Large intestine (tissue), 3 donors: ENCODE measurements around the gene BRAT1. TPM values are rescaled to one million over a fixed set of nuclear protein-coding genes. Genes with fewer than 3 reads are reported as not detected.

ENCODE experiments used
- DNase-seq, 2 donors: peaks; one replicate each; pipeline versions ENCODE4 v3.0.0 to v3.0.0-alpha.2; 2013
- H3K27ac ChIP-seq: one replicate; pipeline ENCODE4 v1.5.1; 2013; ENCODE audit warnings: low read length
- H3K27me3 ChIP-seq: 2 replicates; pipeline ENCODE4 v1.6.1; 2013; ENCODE audit warnings: low read length; ENCODE audit not compliant: control insufficient read depth, insufficient read depth
- H3K36me3 ChIP-seq: 2 replicates; pipeline ENCODE4 v1.6.1; 2013; ENCODE audit warnings: low read length; ENCODE audit not compliant: control insufficient read depth, insufficient read depth
- H3K4me1 ChIP-seq: one replicate; pipeline ENCODE4 v1.6.1; 2013; ENCODE audit warnings: low read length; ENCODE audit not compliant: control insufficient read depth, insufficient read depth
- H3K4me3 ChIP-seq: one replicate; pipeline ENCODE4 v1.5.1; 2013; ENCODE audit warnings: low read length
- H3K9me3 ChIP-seq: one replicate; pipeline ENCODE4 v1.6.1; 2013; ENCODE audit warnings: mild to moderate bottlenecking, low read depth, low read length, moderate library complexity; ENCODE audit not compliant: control insufficient read depth
- WGBS: methylation state at CpG from one replicate; pipeline ENCODE4 v1.1.5; 2013; ENCODE audit warnings: low lambda C conversion rate; ENCODE audit not compliant: insufficient coverage; 5-methylcytosine and 5-hydroxymethylcytosine counted together
- polyA plus RNA-seq: library from polyadenylated mRNA; unstranded; fragments of 120-200 nt; gene quantifications from one replicate; pipeline ENCODE4 v1.2.1, GENCODE V29; 2013

The BRAT1 gene
- polyA plus RNA-seq, 1 donor: 27.1 TPM

GRCh38 chr7:2508327-2509215 is 46.8 kb downstream of the BRAT1 start:
- WGBS: no CpG with 5 or more reads among the region's 43 CpGs
- Histone ChIP-seq H3K9me3 (peaks cover 8% of the 10 kb centered on the region), H3K27me3 (peaks cover 40% of the 10 kb centered on the region), H3K4me3 (no peak overlapping the region), H3K4me1 (peaks cover 20% of the 10 kb centered on the region), H3K36me3 (no peaks in the 10 kb centered on the region), H3K27ac (no peak overlapping the region)
- DNase-seq: peak in 1 of 2 donors; percentile 32

GRCh38 chr7:2507917-2508306 is 47.4 kb downstream of the BRAT1 start:
- Histone ChIP-seq H3K27ac (no peak overlapping the region), H3K36me3 (no peaks in the 10 kb centered on the region), H3K4me3 (no peak overlapping the region), H3K4me1 (peaks cover 20% of the 10 kb centered on the region), H3K27me3 (peaks cover 40% of the 10 kb centered on the region), H3K9me3 (peaks cover 8% of the 10 kb centered on the region)
- no peak for DNase-seq
- no CpG with 5 or more reads among the region's 6 CpGs for WGBS

GRCh38 chr7:2507208-2507916 is 48.0 kb downstream of the BRAT1 start:
- Histone ChIP-seq H3K36me3 (no peaks in the 10 kb centered on the region), H3K4me1 (peaks cover 20% of the 10 kb centered on the region), H3K27ac (no peak overlapping the region), H3K27me3 (peaks cover 39% of the 10 kb centered on the region), H3K9me3 (peaks cover 8% of the 10 kb centered on the region), H3K4me3 (no peak overlapping the region)
- DNase-seq: no peak
- WGBS: no CpG with 5 or more reads among the region's 26 CpGs

GRCh38 chr7:2505401-2505800 is 49.9 kb downstream of the BRAT1 start:
- no peak overlapping the region for H3K27ac ChIP-seq
- H3K27me3 ChIP-seq: peaks cover 21% of the 10 kb centered on the region
- no CpG with 5 or more reads among the region's 14 CpGs for WGBS
- no peaks in the 10 kb centered on the region for H3K36me3 ChIP-seq
- H3K9me3 ChIP-seq: peaks cover 5% of the 10 kb centered on the region
- no peak for DNase-seq
- H3K4me1 ChIP-seq: peaks cover 5% of the 10 kb centered on the region
- H3K4me3 ChIP-seq: no peak overlapping the region

- H3K27me3 ChIP-seq: peaks cover 17% of the 10 kb centered on the region
- H3K9me3 ChIP-seq: peaks cover 5% of the 10 kb centered on the region
- no CpG with 5 or more reads among the region's 19 CpGs for WGBS
- H3K36me3 ChIP-seq: no peaks in the 10 kb centered on the region
- no peak overlapping the region for H3K4me3 ChIP-seq
- DNase-seq: no peak
- H3K27ac ChIP-seq: no peak overlapping the region
- H3K4me1 ChIP-seq: peaks cover 5% of the 10 kb centered on the region
Observed at GRCh38 chr7:2504889-2505375, 50.4 kb downstream of the BRAT1 start.

DNA sequence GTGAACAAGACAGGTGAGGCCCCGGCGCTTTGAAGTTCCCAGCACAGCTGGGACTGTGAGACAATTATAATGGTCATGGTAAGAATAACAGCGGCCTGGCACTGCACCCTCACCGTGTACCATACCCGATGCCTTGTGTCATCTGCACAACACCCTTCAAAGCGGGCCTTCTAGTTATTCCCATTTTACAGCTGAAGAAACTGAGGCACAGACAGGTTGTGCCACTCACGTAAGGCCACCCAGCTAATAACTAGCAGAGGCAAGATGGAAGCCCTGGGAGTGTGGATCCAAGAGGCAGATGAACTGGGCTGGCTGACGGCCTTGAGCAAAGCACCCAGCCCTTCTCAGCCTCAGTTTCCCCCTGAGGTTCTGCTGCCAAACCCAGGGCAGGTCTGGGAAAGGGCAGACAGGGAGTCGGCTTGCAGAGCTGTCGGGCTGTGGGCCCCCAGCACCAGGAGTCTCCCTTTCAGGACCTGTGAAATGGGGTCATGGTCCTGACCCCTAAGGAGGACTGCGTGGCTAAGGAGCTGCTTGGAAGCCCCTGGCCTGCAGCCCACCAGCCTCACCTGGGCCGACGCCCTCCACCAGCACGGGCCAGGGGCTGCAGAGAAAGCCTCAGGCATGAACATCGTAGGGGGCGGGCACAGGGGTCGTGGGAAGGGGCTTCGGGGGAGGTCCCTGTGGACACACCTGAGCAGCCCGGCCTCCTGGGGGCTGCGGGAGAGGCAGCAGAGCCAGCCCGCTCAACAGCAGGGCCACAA is 51.0 kb downstream of the BRAT1 start:
- H3K4me3 ChIP-seq: no peak overlapping the region
- H3K9me3 ChIP-seq: peaks cover 2% of the 10 kb centered on the region
- peaks cover 5% of the 10 kb centered on the region for H3K4me1 ChIP-seq
- peaks cover 10% of the 10 kb centered on the region for H3K27me3 ChIP-seq
- H3K27ac ChIP-seq: no peak overlapping the region
- DNase-seq: no peak
- WGBS: no CpG with 5 or more reads among the region's 21 CpGs
- H3K36me3 ChIP-seq: no peaks in the 10 kb centered on the region

DNA sequence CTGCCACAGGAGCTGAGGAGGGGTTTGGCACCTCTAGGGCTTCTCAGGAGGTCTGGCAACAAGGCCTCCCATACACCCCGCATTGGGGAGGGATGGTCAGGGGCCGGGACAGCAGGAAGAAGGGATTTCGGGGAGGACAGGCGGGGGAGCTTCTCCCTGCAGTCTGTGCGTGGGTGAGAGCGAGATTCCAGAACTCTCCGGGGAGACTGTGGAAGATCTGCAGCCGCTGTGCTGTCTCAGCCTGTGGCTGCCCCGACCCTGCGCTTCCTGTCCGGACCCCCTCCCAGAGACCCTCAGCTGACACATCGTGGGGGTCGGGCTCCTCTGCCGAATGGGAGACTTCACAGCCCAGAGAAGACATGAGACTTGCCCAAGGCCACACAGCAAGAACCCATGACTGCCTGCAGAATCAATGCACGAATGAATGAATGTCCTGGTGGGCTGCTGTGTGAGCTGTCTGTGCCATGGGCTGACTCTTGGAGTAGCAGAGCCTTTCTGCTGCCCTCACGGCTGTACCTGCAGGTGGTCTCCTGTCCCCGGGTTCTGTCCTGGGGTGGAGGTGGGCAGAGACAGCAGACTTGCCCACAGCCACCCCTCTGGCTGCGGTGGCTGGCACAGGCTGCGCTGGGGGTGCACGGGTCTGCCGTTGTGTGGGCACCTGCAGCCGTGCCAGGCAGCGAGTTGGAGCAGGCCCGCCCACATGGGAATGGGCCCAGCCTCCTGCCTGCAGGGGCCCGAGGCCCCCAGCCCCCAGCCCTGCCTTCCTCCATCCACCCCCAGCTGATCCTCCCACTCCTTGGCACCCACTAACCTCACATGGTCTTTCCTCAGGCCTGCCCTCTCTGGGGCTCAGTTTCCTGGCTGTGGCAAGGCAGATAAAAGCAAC is 52.0 kb downstream of the BRAT1 start:
- H3K4me3 ChIP-seq: no peak overlapping the region

DNA sequence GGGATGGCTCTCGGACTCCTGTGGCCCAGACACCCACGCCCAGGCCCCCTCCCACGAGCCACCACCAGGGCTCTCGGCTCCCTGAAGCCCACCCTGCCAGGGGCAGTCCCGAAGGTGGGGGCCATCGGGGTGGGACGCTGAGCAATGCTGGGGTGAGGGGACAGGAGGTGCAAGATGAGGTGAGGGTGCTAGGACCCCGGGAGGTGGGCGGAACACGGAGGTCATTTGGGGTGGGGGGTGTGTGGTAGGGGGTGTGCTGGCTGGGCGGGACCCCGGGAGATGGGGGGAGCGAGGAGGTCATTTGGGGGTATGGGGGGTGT is 52.7 kb downstream of the BRAT1 start:
- Histone ChIP-seq H3K27me3 (peaks cover under 1% of the 10 kb centered on the region), H3K27ac (no peak overlapping the region), H3K36me3 (no peaks in the 10 kb centered on the region), H3K4me1 (no peaks in the 10 kb centered on the region), H3K4me3 (no peak overlapping the region), H3K9me3 (no peaks in the 10 kb centered on the region)
- WGBS: no CpG with 5 or more reads among the region's 13 CpGs
- DNase-seq: no peak

More for the DNA sequence above, 52.0 kb downstream of the BRAT1 start:
- Histone ChIP-seq H3K4me1 (peaks cover under 1% of the 10 kb centered on the region), H3K27ac (no peak overlapping the region), H3K27me3 (peaks cover 2% of the 10 kb centered on the region), H3K9me3 (no peaks in the 10 kb centered on the region), H3K36me3 (no peaks in the 10 kb centered on the region)
- no peak for DNase-seq
- no CpG with 5 or more reads among the region's 25 CpGs for WGBS

DNA sequence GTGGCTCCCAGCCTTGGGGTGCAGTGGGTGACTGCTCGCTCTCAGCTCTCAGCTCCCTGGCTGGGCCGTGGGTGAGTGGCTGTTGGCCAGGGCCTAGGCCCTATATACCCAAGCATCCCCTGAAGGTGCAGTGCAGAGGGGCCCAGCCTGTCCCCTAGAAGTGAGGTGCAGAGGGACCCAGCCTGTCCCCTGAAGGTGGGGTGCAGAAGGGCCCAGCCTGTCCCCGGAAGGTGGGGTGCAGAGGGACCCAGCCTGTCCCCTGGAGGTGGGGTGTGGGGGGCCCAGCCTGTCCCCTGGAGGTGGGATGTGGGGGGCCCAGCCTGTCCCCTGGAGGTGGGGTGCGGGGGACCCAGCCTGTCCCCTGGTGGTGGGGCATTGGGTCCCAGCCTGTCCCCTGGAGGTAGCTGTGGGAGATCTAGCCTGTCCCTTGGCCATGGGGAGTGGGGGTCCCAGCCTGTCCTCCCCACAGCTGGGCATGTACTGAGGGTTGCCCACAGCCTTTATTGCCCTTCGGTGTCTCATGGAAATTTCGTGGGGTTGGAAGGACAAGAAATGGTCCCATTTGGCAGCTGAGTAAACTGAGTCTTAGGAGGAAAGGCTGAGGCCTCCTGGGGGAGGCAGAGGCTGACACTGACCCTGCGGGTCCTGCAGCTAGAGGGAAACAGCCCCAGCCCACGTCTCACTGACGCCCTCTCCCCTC is 53.2 kb downstream of the BRAT1 start:
- Histone ChIP-seq H3K36me3 (no peaks in the 10 kb centered on the region), H3K27me3 (peaks cover 3% of the 10 kb centered on the region), H3K27ac (no peak overlapping the region), H3K9me3 (no peaks in the 10 kb centered on the region), H3K4me3 (no peak overlapping the region), H3K4me1 (no peaks in the 10 kb centered on the region)
- DNase-seq: no peak
- WGBS: no CpG with 5 or more reads among the region's 9 CpGs
